GM21529 (cell line): ENCODE results near the gene ANP32A.
"Not testable (repeated sequence)": the region's sequence is repeated elsewhere in the genome, so short reads cannot be mapped to it uniquely, and the experiment has no call there.

Experiments used
- ATAC-seq: cut with Tn5 transposase; IDR thresholded peaks from one replicate; pipeline ENCODE4 v1.9.1; 2021; ENCODE audit not compliant: unreplicated experiment

ANP32A gene

GRCh38 chr15:68759982-68760579, 60.6 kb downstream of the ANP32A start:
- not testable (repeated sequence) for ATAC-seq

GRCh38 chr15:68755731-68756130, 65.0 kb downstream of the ANP32A start:
- no peak for ATAC-seq

- ATAC-seq: no peak
These were observed 69.1 kb downstream of the ANP32A start for GRCh38 chr15:68751622-68752021.

GRCh38 chr15:68749793-68750192, 70.9 kb downstream of the ANP32A start:
- no peak for ATAC-seq

- no peak for ATAC-seq
These were observed 71.3 kb downstream of the ANP32A start for GRCh38 chr15:68749365-68749764.

GRCh38 chr15:68743256-68743655, 77.4 kb downstream of the ANP32A start:
- no peak for ATAC-seq

- no peak for ATAC-seq
These were observed 81.2 kb downstream of the ANP32A start for GRCh38 chr15:68739390-68740080.

GRCh38 chr15:68735610-68736009, 85.1 kb downstream of the ANP32A start:
- ATAC-seq: no peak

GRCh38 chr15:68734881-68735280, 85.8 kb downstream of the ANP32A start:
- no peak for ATAC-seq

GRCh38 chr15:68734352-68734751, 86.3 kb downstream of the ANP32A start:
- ATAC-seq: no peak

GRCh38 chr15:68733666-68734065, 87.0 kb downstream of the ANP32A start:
- no peak for ATAC-seq

GRCh38 chr15:68732451-68732850, 88.2 kb downstream of the ANP32A start:
- no peak for ATAC-seq

GRCh38 chr15:68730976-68731897, 89.5 kb downstream of the ANP32A start:
- ATAC-seq: no peak

GRCh38 chr15:68730471-68730919, 90.2 kb downstream of the ANP32A start:
- ATAC-seq: no peak

- no peak for ATAC-seq
These were observed 90.8 kb downstream of the ANP32A start for GRCh38 chr15:68729789-68730411.
